Naive thymus-derived CD4-positive, alpha-beta T cell (primary cell): ENCODE results near the gene IFNA5. TPM values are rescaled to one million over a fixed set of nuclear protein-coding genes. Genes with fewer than 3 reads are reported as not detected.

ENCODE experiments used
- ATAC-seq: fragments of 150-1000 bp; cut with Tn5 transposase; 2 replicates; pipeline ENCODE4 v1.10.0; 2021; ENCODE audit warnings: mild to moderate bottlenecking, moderate library complexity
- CTCF ChIA-PET: fragments of 350-600 bp; sonication (Branson Sonifier 250); formaldehyde crosslinking; loops from one replicate; lab custom pipeline; 2021; ENCODE audit warnings: antibody characterized with exemption; lab: Charles Lee
- POLR2A ChIA-PET: fragments of 350-600 bp; sonication (Branson Sonifier 250); formaldehyde crosslinking; loops from one replicate; lab custom pipeline; 2021; ENCODE audit warnings: antibody characterized with exemption, inconsistent platforms; lab: Charles Lee
- DNase-seq, 9 donors: peaks; one replicate each; pipeline versions ENCODE4 v3.0.0 to v3.0.0-alpha.2; 2020 to 2022; ENCODE audit warnings: mixed read lengths in 1 of 9
- H3K27ac ChIP-seq: one replicate; pipeline ENCODE4 v1.7.0; 2013; ENCODE audit warnings: mild to moderate bottlenecking, low read depth, low read length, moderate library complexity
- H3K27me3 ChIP-seq, 2 donors: one replicate each; pipeline ENCODE4 v1.7.0; 2013; ENCODE audit warnings: low read length in 2 of 2, mild to moderate bottlenecking in 2 of 2, moderate library complexity in 2 of 2; ENCODE audit not compliant: control insufficient read depth in 2 of 2, insufficient read depth in 2 of 2
- H3K36me3 ChIP-seq, 3 experiments: 1 replicate in 2 of 3; 2 replicates in 1 of 3; pipeline ENCODE4 v1.7.0; 2013; ENCODE audit warnings: low read length in 3 of 3, mild to moderate bottlenecking in 3 of 3, moderate library complexity in 1 of 3; ENCODE audit not compliant: insufficient read depth in 3 of 3, control insufficient read depth in 2 of 3
- H3K4me1 ChIP-seq, 2 donors: one replicate each; pipeline ENCODE4 v1.7.0; 2013; ENCODE audit warnings: low read length in 2 of 2, mild to moderate bottlenecking in 2 of 2, moderate library complexity in 1 of 2; ENCODE audit not compliant: control insufficient read depth in 2 of 2, insufficient read depth in 2 of 2
- H3K4me3 ChIP-seq: 2 replicates; pipeline ENCODE4 v1.7.0; 2013; ENCODE audit warnings: mild to moderate bottlenecking, low read length
- H3K9me3 ChIP-seq, 3 experiments: 1 replicate in 2 of 3; 2 replicates in 1 of 3; pipeline ENCODE4 v1.7.0; 2013; ENCODE audit warnings: low read length in 3 of 3; ENCODE audit not compliant: control insufficient read depth in 2 of 3
- H3K27ac Mint-ChIP-seq, 9 donors: one replicate each; pipeline ENCODE4 v1.8.0; 2020 to 2022; ENCODE audit warnings: mixed read lengths in 9 of 9, mild to moderate bottlenecking in 8 of 9, moderate library complexity in 5 of 9, inconsistent platforms in 2 of 9
- H3K27me3 Mint-ChIP-seq, 5 donors: one replicate each; pipeline ENCODE4 v1.8.0; 2021 to 2022; ENCODE audit warnings: mixed read lengths in 5 of 5, mild to moderate bottlenecking in 1 of 5
- H3K36me3 Mint-ChIP-seq, 5 donors: one replicate each; pipeline ENCODE4 v1.8.0; 2020 to 2022; ENCODE audit warnings: mixed read lengths in 5 of 5, mild to moderate bottlenecking in 3 of 5, inconsistent platforms in 1 of 5
- H3K4me1 Mint-ChIP-seq, 7 donors: one replicate each; pipeline ENCODE4 v1.8.0; 2020 to 2022; ENCODE audit warnings: mixed read lengths in 7 of 7, mild to moderate bottlenecking in 3 of 7, inconsistent platforms in 1 of 7
- H3K4me3 Mint-ChIP-seq, 10 donors: one replicate each; pipeline ENCODE4 v1.8.0; 2020 to 2022; ENCODE audit warnings: mild to moderate bottlenecking in 10 of 10, mixed read lengths in 10 of 10, moderate library complexity in 6 of 10, inconsistent platforms in 2 of 10
- H3K9me3 Mint-ChIP-seq, 11 donors: one replicate each; pipeline ENCODE4 v1.8.0; 2020 to 2022; ENCODE audit warnings: mixed read lengths in 11 of 11, mild to moderate bottlenecking in 4 of 11, inconsistent platforms in 1 of 11, moderate library complexity in 1 of 11
- intact Hi-C, 2 donors: fragments of 100-400 bp; cut with micrococcal nuclease; formaldehyde crosslinking; loops; one replicate each; pipeline ENCODE4 v1.15.1; 2023
- polyA plus RNA-seq, 2 donors: library from polyadenylated mRNA; unstranded; fragments of 300-500 nt; fragmentation: Illumina TruSeq; gene quantifications; one replicate each; pipeline ENCODE4 v1.2.3, GENCODE V29; 2021
- total RNA-seq, 6 experiments: library from RNA in 5 of 6; stranded (reverse) in 5 of 6; gene quantifications; 1 replicate in 5 of 6; 2 replicates in 1 of 6; pipeline ENCODE4 v1.2.3 and lab custom pipeline; 2021 to 2026

IFNA5 gene
- total and polyA plus RNA-seq, 7 experiments from 2014 or later: not detected

GRCh38 chr9:21333226-21333625 lies 28.1 kb upstream of the IFNA5 start:
- peak overlapping the region in 6 of 9 donors; percentile 55 to 97 (median 92) for H3K27ac Mint-ChIP-seq

DNA sequence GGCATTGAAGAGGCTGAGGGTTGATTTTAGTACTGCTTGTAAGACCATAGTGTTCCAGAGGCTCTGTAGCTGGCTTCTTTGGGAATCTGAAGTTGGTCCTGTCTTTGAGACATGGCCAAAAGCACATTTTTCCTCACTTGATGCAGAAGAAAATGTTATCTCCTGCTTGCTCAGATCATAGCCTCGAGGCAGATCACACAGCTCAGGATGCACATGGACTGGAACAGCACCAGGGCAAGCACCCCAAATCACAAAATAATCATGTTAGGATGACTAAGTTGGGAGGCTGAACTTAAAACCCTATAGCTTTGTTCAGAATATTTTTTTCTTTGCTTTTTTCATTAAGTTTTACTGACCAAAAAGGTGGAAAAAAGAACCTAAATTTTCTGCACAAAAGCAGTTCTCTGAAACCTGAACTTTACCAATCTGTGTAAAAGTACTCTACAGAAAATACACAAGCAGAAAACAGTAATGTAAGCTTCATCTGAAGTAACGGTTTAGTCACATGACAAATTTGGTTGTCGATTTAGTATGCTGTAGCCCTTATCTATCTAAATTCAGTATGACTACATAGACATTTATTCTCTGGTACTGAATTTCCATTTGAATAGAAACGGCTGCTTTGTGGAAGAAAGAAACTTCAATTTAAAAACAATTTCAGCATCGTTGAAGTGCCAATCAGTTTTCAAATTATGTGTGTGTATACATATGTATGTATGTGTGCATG lies 26.7 kb upstream of the IFNA5 start:
- intact Hi-C loops: loop anchor here (10.0 kb wide), 2 partner anchors 297 to 663 kb away; partner anchors contain the start of genes CDKN2A (in 1 of the 2), CDKN2B-AS1 (in 1 of the 2) and HACD4 (in 1 of the 2)
- ATAC-seq: no peak
- H3K9me3 ChIP-seq: no peaks in the 10 kb centered on the region
- Mint-ChIP-seq H3K4me1 (peaks cover 54 to 93% (median 86%) of the 10 kb centered on the region in 7 donors), H3K4me3 (peak overlapping the region; percentile 33 to 97 (median 54)), H3K27ac (peak overlapping the region in 3 of 9 donors; percentile 38 to 92 (median 71)), H3K9me3 (peaks cover 0 to 14% (median 3%) of the 10 kb centered on the region in 11 donors), H3K36me3 (peaks cover 11 to 26% (median 21%) of the 10 kb centered on the region in 5 donors), H3K27me3 (peaks cover 0 to 6% (median 0%) of the 10 kb centered on the region in 5 donors)
- DNase-seq: no peak
- H3K4me3 ChIP-seq: no peak overlapping the region
- CTCF ChIA-PET: interaction anchor here (3.3 kb wide), 1 partner anchor 64 kb away, joined by 19 read pairs; no protein-coding TSS in a partner anchor
- H3K4me1 ChIP-seq: peaks cover 25 to 49% of the 10 kb centered on the region in 2 donors
- peaks cover 0 to 7% (median 0%) of the 10 kb centered on the region in 3 experiments for H3K36me3 ChIP-seq
- H3K27ac ChIP-seq: no peak overlapping the region
- POLR2A ChIA-PET: interaction anchor here (0.6 kb wide), 1 partner anchor 140 kb away, joined by 3 read pairs; no protein-coding TSS in a partner anchor
- H3K27me3 ChIP-seq: no peaks in the 10 kb centered on the region

More at GRCh38 chr9:21333226-21333625, 28.1 kb upstream of the IFNA5 start:
- CTCF ChIA-PET: interaction anchor here (0.6 to 3.3 kb wide), 6 partner anchors 12 to 458 kb away, joined by 3 to 19 read pairs (median 3); no protein-coding TSS in a partner anchor
- Histone ChIP-seq H3K36me3 (peaks cover 0 to 7% (median 0%) of the 10 kb centered on the region in 3 experiments), H3K9me3 (no peaks in the 10 kb centered on the region), H3K4me3 (peak overlapping the region; percentile 96), H3K27ac (no peak overlapping the region), H3K4me1 (peaks cover 21 to 41% of the 10 kb centered on the region in 2 donors), H3K27me3 (no peaks in the 10 kb centered on the region)
- Mint-ChIP-seq H3K9me3 (peaks cover 0 to 14% (median 3%) of the 10 kb centered on the region in 11 donors), H3K4me3 (peak overlapping the region; percentile 74 to 97 (median 94)), H3K36me3 (peaks cover 11 to 26% (median 21%) of the 10 kb centered on the region in 5 donors), H3K27me3 (peaks cover 0 to 15% (median 0%) of the 10 kb centered on the region in 5 donors), H3K4me1 (peaks cover 46 to 82% (median 75%) of the 10 kb centered on the region in 7 donors)
- DNase-seq (no peak), ATAC-seq (no peak)
- intact Hi-C loops: loop anchor here (10.0 kb wide), 2 partner anchors 298 to 662 kb away; partner anchors contain the start of genes CDKN2A (in 1 of the 2), CDKN2B-AS1 (in 1 of the 2) and HACD4 (in 1 of the 2)
- POLR2A ChIA-PET: interaction anchor here (1.2 to 2.7 kb wide), 2 partner anchors 17 to 24 kb away, joined by 4 to 12 read pairs; no protein-coding TSS in a partner anchor

- peaks cover 10 to 23% of the 10 kb centered on the region in 2 donors for H3K4me1 ChIP-seq
- no peak overlapping the region for H3K4me3 ChIP-seq
- ChIA-PET POLR2A (interaction anchor here (0.6 to 1.8 kb wide), 3 partner anchors 8 to 217 kb away, joined by 3 to 10 read pairs (median 4); no protein-coding TSS in a partner anchor), CTCF (interaction anchor here (0.5 to 2.7 kb wide), 28 partner anchors 8 to 1403 kb away, joined by 3 to 54 read pairs (median 4); partner anchors contain the start of gene KLHL9)
- H3K36me3 ChIP-seq: peaks cover 0 to 20% (median 0%) of the 10 kb centered on the region in 3 experiments
- Mint-ChIP-seq H3K27me3 (no peaks in the 10 kb centered on the region), H3K9me3 (no peaks in the 10 kb centered on the region), H3K27ac (peak overlapping the region in 3 of 9 donors; percentile 17 to 73 (median 35)), H3K36me3 (peaks cover 4 to 20% (median 7%) of the 10 kb centered on the region in 5 donors), H3K4me3 (peak overlapping the region in 4 of 10 donors; percentile 17 to 62 (median 40)), H3K4me1 (peaks cover 32 to 67% (median 55%) of the 10 kb centered on the region in 7 donors)
- H3K27me3 ChIP-seq: no peaks in the 10 kb centered on the region
- intact Hi-C loops: loop anchor here (1.0 to 5.0 kb wide), 12 partner anchors 9 to 711 kb away; partner anchors contain the start of gene KLHL9 (in 1 of the 2)
- DNase-seq: peak in 7 of 9 donors; percentile 31 to 67 (median 56)
- peak; percentile 95 for ATAC-seq
- H3K27ac ChIP-seq: no peak overlapping the region
- H3K9me3 ChIP-seq: no peaks in the 10 kb centered on the region
These were observed 21.5 kb upstream of the IFNA5 start for GRCh38 chr9:21326526-21327139.

GRCh38 chr9:21324047-21324446 lies 18.9 kb upstream of the IFNA5 start:
- Mint-ChIP-seq H3K36me3 (peaks cover 3 to 20% (median 6%) of the 10 kb centered on the region in 5 donors), H3K4me1 (peaks cover 17 to 45% (median 34%) of the 10 kb centered on the region in 7 donors), H3K27me3 (no peaks in the 10 kb centered on the region), H3K27ac (peak overlapping the region in 7 of 9 donors; percentile 12 to 45 (median 18)), H3K9me3 (no peaks in the 10 kb centered on the region), H3K4me3 (no peak overlapping the region)
- ChIA-PET POLR2A (interaction anchor here (0.8 kb wide), 1 partner anchor 10 kb away, joined by 3 read pairs; no protein-coding TSS in a partner anchor), CTCF (interaction anchor here (0.6 to 2.8 kb wide), 8 partner anchors 11 to 465 kb away, joined by 3 to 8 read pairs (median 4); partner anchors contain the start of gene KLHL9)
- Histone ChIP-seq H3K27ac (no peak overlapping the region), H3K36me3 (peaks cover 0 to 26% (median 0%) of the 10 kb centered on the region in 3 experiments), H3K27me3 (no peaks in the 10 kb centered on the region), H3K4me3 (no peak overlapping the region), H3K9me3 (no peaks in the 10 kb centered on the region), H3K4me1 (peaks cover 9 to 10% of the 10 kb centered on the region in 2 donors)
- peak; percentile 32 for ATAC-seq
- no peak for DNase-seq
- intact Hi-C loops: no loop called here

DNA sequence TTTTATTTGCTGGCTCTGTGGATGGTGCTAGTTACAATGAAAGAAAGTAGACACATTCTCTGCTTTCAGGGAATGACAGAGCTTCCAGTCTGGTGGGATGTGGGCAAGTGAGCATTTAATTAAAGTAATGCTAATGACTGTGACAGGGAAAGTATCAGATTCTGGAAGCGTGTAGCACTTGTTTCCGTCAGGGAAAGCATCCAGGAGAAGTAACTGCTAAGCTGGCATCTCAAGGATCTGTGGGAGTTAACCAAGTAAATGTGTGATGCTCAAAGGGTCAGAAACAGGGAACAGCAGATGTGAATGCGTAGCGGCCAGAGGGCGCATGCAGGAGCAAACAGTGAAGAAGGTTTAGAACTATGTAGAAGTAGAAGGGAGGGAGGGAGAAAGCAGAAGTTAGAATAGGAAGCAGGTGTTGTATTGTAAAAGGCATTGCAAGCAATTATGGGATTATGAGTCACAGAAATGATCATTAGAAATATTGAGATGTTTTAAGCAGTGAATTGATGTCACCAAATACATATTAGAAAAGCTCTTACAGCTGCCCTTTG lies 17.9 kb upstream of the IFNA5 start:
- no peaks in the 10 kb centered on the region for H3K27me3 ChIP-seq
- no peaks in the 10 kb centered on the region for H3K9me3 ChIP-seq
- Mint-ChIP-seq H3K27me3 (no peaks in the 10 kb centered on the region), H3K27ac (peak overlapping the region in 4 of 9 donors; percentile 7 to 32 (median 12)), H3K9me3 (no peaks in the 10 kb centered on the region), H3K36me3 (peaks cover 3 to 19% (median 6%) of the 10 kb centered on the region in 5 donors), H3K4me1 (peaks cover 14 to 39% (median 33%) of the 10 kb centered on the region in 7 donors), H3K4me3 (no peak overlapping the region)
- H3K36me3 ChIP-seq: peaks cover 0 to 26% (median 0%) of the 10 kb centered on the region in 3 experiments
- H3K27ac ChIP-seq: no peak overlapping the region
- H3K4me1 ChIP-seq: peaks cover 1 to 9% of the 10 kb centered on the region in 2 donors
- ChIA-PET POLR2A (no interaction called here), CTCF (interaction anchor here (0.6 to 2.8 kb wide), 5 partner anchors 12 to 181 kb away, joined by 3 to 8 read pairs (median 3); partner anchors contain the start of gene KLHL9)
- intact Hi-C loops: loop anchor here in 1 of 2 donors (2.0 kb wide), 1 partner anchor 14 kb away; no protein-coding TSS in a partner anchor
- ATAC-seq: no peak
- no peak for DNase-seq
- H3K4me3 ChIP-seq: no peak overlapping the region
